Head of caudate nucleus (tissue), 42 donors: ENCODE data around the gene MRPS18A.

Experiments used
- DNase-seq, 42 donors: peaks; one replicate each; pipeline versions ENCODE4 v3.0.0 to v3.0.0-alpha.2; 2020 to 2021; ENCODE audit warnings: mixed read lengths in 7 of 42
- intact Hi-C: fragments of 100-400 bp; cut with DNase I; formaldehyde crosslinking; loops from one replicate; pipeline ENCODE4 v1.15.0; 2022

MRPS18A gene

DNA sequence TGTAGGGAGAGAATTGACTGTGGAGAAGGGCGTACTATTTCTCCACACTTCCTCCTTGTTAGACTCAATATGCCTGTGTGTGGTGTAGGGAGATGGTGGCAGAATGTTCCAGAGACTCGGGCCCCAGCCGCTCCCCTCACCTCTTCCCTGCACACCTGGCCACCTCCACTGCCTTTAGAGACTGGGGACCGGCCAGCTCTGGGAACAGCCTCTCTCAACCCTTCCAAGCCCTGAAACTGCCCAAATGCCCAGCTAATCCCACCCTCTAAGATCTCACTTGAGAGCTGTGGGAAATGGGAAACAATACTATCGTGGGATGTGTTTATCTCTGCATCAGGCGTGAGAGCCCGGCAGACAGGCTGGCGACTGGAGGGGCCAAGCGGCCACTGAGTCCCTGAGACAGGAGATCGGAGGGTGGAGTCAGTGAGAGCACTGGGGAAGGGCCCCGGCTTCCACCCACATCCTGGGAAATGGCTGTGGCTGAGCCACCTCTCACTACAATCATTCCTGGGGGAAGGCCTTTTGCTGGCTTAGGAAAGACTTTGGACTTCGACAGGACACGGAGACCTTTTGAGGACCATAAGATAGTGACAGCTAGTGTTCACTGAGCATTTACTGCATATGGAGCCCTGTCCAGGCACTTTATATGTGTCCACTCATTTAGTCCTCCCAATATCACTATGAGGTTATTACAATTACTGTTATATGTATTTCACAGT lies 31.0 kb upstream of the MRPS18A start:
- intact Hi-C loops = no loop called here
- DNase-seq = no peak

DNA sequence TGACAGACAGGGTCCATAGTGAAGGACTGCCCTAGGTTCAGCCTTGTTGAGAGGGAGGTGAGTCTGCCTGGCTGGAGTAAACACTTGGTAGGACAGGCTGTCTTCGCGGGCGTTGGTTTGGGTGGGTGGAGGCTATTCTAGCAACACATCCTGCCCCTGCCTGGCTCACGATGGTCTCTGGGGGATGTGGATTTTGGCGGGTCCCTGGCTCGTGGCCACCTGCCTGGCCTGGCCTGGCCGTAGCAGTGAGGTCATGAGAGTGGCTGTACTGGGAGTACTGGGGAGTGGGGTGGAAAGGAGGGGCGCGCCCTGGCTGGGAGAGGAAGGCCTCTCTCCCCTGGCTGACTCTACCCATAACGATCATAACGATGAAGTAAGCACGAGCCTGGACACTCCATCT lies 30.2 kb upstream of the MRPS18A start:
- DNase-seq = no peak
- intact Hi-C loops = no loop called here

DNA sequence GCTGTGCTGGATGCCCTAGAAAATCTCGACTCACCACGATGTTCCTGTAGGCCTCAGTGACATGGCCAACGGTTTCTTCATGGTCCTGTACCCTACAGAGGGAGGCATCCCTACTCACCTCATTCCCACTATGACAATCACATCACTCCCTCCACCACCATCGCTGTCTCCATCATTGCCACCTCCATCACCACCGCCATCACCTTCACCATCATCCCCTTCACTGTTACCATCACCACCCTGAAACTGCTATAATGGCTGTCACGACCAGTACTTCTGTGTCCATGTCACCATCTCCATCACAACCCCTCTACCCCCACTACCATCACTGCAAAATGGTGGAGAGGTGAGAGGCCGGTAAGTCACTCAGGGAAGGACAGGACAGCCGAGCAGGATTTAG lies 29.8 kb upstream of the MRPS18A start:
- intact Hi-C loops = no loop called here

DNA sequence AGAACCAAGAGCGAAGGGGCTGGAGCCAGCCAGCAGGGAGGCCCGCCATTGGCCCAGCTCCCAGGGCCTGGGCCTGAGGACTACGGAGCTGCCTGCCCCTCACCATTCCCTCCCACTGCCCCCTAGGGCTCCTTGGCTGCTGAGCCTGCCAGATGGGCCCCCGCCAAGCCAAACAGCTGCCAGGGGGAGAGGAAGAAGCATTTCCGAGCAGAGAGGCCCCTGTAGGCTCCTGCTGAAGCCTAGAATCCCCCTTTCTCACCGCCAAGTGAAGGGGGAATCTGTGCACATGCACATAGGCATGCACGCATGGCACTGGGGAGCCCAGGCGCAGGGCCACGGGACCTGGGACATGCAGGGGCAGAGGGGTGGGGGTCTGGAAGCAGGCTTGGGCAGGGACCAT lies 28.5 kb upstream of the MRPS18A start:
- DNase-seq = peak in 25 of 42 donors; percentile 10 to 57 (median 30)
- intact Hi-C loops = no loop called here

More for the DNA sequence above, 29.8 kb upstream of the MRPS18A start:
- DNase-seq = no peak

DNA sequence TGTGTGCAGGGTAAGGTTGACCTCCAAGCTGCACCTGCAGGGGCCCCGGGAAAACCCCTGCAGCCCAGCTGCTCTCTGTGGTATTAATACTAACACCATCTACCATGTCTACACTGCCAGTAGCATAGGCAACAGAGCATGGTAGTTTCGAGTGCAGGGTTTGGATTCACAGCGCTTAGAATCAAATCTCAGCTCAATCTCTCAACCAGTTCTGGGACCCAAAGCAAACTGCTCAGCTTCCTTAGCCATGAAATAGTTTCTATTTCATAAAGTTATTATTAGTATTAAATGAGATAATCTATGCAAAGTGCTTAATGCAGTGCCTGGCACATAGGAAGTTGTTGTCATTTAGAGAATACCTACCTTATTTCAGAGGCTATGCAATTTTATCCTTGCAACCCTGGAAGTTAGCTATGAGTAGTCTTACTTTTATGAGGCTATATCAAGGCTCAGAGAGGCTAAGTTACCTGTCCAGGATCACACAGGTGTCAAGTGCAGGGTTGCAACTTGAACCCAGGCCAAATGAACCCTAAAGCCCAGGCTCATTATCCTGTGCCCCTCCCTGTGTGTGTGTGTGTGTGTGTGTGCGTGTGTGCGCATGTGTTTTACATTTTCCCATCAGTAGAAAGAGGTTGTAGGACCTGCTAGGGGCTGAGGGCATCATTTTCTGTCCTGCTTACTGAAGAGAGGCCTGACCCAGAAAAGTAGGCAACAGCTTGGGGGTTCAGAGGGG lies 27.6 kb upstream of the MRPS18A start:
- intact Hi-C loops = no loop called here
- DNase-seq = no peak

DNA sequence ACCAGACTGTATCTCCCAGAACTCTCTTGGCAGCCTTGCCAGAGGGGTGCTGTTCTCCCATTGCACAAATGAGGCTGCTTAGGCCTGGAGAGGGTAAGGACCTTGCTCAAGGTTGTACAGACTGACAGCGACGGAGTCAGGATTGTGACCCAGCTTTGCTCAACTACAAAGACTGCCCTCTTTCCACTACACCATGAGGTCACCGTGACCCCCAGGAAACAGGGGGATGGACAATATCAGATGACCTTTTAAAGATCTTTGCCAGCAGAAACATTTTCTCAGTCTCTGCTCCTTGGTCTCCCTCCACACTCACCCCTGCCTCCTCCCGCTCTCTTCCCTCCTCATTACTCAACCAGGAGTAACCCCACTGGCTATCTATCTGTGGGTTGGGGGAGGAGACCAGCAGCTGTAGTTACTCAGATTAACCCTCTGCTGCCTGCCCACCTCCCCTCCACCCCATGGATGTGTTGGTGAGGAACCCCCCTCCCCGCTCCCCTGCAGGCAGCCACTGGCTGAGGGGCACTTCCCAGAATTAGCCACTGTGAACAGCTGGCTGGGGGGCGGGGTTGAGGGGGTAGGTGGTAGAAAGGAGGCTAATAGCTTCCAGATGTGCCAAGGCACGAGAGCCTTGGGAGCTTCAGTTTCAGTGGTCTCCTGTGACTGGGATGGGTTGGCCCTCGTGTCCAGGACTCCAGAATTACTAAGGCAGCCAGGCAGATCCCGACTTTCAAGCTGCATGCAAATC lies 26.9 kb upstream of the MRPS18A start:
- DNase-seq = no peak
- intact Hi-C loops = no loop called here

DNA sequence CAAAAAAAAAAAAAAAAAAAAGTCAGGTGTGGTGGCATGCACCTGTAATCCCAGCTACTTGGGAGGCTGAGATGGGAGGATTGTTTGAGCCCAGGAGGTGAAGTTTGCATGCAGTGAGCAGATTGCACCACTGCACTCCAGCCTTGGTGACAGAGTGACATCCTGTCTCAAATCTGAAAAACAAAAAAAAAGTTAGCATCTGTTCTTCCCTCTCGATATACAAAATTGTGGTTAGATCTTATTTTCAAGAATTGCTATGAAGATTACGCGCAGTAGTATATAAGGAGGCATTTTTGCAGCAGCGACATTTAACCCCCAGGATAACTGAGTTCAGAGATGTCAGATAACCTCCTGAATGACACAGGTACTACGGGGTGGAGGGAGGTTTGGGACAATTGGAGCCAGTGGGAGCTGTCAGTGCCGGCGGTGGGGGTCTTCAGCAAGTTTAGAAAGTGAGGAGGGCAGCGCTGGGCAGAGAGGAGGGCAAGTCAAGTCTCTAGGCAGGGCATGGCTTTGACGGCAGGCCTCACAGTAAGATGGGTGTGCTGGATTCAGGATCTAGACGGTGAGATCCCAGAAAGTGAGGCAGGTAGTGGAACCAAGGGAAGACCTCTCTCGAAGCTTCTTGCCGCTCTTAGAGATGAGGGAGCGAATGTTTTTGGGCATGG lies 26.2 kb upstream of the MRPS18A start:
- intact Hi-C loops = no loop called here
- no peak for DNase-seq

DNA sequence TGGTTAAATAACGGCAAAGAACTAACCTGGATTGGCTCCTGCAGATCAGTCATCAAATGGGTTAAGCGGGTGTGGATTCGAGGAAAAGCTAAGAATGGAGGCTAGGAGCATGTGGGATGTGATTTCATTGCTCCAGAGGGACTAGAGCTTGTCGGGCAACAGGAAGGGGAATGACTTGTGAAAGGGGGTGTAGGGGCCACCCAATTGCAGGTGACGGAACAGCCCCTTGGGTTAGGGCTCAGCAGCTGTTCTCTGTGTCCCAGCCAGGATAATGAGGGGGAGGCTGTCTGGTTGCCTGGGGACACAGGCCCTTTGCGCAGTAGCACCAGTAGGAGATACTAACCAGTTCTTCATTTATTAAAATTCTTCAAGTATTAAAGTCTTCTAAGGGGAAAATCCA lies 25.0 kb upstream of the MRPS18A start:
- intact Hi-C loops = no loop called here

DNA sequence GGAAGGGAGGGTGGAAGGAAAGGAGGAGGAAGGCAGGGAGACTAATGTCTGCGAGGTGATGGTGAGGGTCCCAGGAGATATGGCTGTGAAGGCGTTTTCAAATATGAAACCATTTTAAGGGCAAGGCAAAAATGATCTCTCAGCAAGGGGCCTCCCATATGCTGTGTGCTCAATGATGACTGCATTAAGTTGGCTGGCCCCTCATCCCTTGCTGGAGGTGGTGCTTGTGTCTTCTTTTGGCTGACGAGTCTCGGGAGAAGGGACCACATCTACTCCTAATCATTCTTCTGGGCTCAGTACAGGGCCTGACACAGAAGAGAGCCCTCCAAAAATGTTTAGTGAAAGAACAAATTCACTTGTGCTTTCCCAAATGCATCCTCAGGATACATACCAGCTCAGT lies 23.0 kb upstream of the MRPS18A start:
- no peak for DNase-seq
- intact Hi-C loops = no loop called here

More for the DNA sequence above, 25.0 kb upstream of the MRPS18A start:
- DNase-seq = no peak

DNA sequence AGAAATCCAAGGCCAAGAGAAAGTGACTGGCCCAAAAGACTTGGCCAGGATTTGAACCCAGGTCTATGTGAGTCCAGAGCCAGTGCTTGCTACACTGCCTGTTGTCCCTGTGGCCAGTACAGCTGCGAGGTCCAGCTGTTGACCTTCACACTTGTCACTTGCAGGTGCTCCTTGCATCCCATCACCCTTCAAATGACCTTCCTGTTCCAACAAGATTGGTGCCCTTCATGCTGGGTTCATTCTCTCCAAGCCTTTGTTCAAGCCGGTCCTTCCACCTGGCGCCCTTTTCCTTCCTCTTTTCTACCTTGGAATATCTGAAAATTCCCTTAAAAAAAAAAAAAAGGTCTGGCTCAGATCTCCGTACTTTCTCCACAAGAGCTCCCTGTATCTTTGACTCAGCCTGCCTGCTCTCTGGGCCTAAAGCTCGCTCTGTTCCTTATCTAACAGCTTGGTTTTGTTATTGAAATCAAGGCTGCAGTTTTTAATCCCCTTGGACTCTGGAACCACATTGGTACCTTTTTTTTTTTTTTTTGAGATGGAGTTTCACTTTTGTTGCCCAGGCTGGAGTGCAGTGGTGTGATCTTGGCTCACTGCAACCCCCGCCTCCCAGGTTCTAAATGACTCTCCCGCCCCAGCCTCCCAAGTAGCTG lies 22.2 kb upstream of the MRPS18A start:
- intact Hi-C loops = no loop called here
- DNase-seq = no peak

DNA sequence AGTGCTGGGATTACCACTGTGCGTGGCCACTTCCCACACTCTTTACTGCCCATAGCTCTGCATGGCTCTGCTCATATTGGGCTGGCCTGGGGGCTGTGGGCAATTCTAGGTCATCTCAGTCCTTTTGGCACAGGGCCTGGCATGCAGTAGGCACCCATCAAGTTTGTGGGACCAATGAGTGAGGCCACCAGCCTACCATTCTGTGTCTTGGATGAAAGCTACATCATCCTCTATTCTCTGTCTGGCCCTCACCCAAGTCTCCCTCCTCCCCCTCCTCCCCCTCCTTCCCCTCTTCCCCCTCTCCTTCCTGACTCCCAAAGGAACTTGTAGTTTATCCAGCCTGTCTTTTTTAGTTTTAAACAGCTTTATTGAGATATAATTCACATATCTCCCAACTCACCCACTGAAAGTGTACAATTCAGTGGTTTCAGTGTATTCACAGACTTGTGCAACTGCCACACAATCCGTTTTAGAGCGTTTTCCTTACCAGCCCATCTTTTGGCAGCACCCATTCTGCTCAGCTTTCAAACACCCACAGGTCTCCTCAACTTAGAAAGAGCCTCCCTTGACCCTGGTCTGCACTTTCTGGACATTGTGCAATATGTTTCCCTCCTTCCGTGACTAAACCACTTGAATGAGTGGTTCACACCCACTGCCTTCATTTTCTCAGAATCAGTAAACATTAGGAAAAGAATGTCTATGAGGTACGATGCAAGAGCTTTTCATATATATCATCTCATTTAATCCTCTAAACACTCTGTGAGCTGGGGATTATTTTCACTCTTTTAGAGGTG lies 21.5 kb upstream of the MRPS18A start:
- no peak for DNase-seq
- intact Hi-C loops = no loop called here

DNA sequence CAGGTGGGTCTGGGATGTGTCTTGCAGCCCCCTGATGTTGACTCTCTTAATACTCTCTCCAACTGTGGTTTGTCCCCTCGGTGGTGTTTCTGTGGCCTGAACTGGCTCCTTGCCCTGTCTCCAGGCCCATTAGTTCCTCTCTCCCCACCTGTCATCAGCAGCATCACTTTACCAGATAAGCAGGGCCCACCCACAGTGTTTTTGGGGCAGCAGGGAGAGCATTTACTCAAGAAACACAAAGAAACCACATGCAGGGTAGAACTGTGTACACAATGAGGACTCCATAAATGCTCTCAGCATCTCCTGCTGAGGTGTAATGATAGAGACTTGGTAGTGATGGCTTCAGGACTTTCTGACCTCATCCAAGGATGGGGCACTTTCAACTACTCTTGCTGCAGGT lies 20.2 kb upstream of the MRPS18A start:
- intact Hi-C loops = no loop called here
- DNase-seq = no peak

DNA sequence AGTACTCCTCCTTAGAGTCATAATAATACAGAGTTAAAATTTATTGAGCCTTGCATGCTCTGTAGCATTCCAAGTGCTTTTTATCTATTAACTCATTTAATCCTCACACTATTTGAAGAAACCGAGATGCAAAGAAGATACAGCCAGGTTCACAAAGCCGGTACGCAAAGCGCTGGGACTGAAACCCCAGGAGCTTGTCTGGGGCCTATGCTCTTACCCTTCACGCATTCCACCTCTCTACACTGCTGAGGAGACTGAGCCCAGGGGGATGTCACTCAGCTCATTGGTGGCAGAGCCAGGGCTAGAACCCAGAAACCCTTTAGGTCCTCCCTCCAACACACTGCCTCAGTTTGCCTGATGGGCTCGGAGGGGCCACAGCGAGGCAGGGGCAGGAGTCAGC lies 19.7 kb upstream of the MRPS18A start:
- intact Hi-C loops = no loop called here
- no peak for DNase-seq

DNA sequence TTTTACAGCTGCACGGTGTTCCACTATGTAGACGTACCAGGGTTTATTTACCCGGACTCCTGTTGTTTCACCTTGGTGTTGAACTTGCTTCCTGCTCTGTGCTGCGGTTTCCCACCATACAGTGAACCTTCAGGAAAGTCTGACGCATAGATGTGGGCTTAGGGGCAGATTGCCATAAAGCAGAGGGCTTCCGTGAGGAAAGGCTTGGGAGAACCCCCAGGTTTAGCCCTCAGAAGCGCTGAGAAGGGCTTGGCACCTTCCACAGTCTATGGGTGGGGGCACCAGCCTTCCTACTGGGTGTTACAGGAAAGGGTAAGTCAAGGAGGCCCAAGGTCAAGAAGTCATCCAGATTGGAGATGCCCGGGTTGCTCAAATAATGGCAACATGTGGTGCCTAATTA lies 19.2 kb upstream of the MRPS18A start:
- intact Hi-C loops = no loop called here
- no peak for DNase-seq

DNA sequence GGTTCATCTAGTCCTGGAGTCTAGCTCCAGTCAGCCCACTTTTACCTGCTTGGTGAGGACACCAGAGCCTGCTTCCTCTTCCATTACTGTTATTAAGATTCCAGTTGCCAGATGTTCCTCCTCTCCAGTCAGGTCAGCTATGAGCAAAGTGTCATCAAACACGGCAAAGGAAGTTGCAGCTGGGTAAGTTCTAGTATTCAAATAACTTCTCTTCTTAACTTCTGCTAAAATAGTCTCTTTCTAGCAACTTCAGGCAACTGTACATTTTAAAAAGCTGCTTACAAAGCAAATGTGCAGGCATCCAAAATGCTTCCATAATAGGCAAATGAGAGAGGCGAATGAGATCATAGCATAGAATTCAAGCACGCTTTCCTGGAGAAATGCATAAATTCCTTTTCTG lies 18.4 kb upstream of the MRPS18A start:
- intact Hi-C loops = no loop called here
- no peak for DNase-seq

DNA sequence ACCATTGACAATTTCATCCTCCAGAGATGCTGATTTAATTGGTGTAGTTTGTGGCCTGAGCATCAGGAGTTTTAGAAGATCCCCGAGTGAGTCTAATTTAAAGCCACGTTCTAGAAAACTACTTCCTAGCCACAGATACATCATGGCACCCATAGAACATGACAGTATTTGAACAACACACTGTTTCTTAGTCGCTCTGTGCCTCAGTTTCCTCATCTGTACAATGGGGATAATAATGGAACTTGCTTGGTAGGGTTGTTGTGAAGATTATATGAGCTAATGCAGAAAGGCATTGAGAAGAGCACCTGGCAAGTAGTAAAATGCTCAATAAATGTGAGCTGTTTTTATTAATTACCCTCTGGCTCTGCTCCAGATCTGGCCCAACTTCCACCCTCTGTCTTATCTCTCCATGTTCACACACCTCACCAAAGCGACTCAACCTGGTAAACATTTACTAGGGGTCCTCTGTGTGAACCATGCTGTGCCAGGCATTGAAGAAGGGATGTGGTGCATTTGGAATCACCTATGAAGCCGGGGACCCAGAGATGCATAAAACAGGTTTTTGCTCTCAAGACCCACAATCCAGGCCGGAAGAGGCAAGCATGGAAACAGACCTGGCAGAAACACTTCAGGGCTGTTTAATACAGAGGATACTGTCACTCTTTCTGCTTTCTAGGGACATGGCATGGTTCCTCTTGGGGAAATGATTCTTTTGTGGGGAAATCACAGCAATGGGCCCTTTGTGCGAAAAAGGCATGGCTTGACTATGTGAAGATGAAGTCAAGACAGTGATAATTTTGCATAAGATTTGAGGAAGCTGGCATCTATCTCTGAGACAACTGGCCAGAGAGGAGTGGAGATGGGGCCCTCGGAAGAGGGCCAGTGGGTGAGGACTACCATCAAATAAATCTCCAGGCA lies 16.2 kb upstream of the MRPS18A start:
- intact Hi-C loops = no loop called here
- no peak for DNase-seq
